Measurements from ENCODE around the gene BICC1.

GRCh38 chr10:58513188-58514110 is 777 bp downstream of the BICC1 start:
- TF ChIP-seq GATA3 (IDR thresholded peaks at IDR 0.05; ENCODE audit: low read depth, low read length) (no peak), GATA2 (IDR thresholded peaks at IDR 0.05; ENCODE audit: low read depth, low read length) (no peak)
